Kidney (tissue), 14 donors: ENCODE results near the gene PIP5K1B. TPM values are rescaled to one million over a fixed set of nuclear protein-coding genes. Genes with fewer than 3 reads are reported as not detected.

Experiments
- DNase-seq, 5 donors: peaks; one replicate each; pipeline ENCODE4 v3.0.0-alpha.2; 2013 to 2020
- FAIRE-seq: peaks from 2 replicates; lab custom pipeline; 2012; peaks lifted over from hg19 to GRCh38; lab: Jason Lieb, UNC
- H3K27ac ChIP-seq, 2 donors: one replicate each; pipeline ENCODE4 v1.7.0; 2013; ENCODE audit warnings: low read depth in 2 of 2, low read length in 2 of 2, inconsistent platforms in 1 of 2
- H3K27me3 ChIP-seq: one replicate; pipeline ENCODE4 v1.7.1; 2013; ENCODE audit warnings: low read length, inconsistent platforms; ENCODE audit not compliant: control insufficient read depth, insufficient read depth
- H3K36me3 ChIP-seq, 3 donors: one replicate each; pipeline versions ENCODE4 v1.7.0 to v1.7.1; 2013; ENCODE audit warnings: low read length in 3 of 3, control low read depth in 1 of 3, inconsistent platforms in 1 of 3; ENCODE audit not compliant: insufficient read depth in 3 of 3, control insufficient read depth in 2 of 3
- H3K4me1 ChIP-seq, 3 donors: one replicate each; pipeline versions ENCODE4 v1.7.0 to v1.7.1; 2013; ENCODE audit warnings: low read length in 3 of 3, inconsistent platforms in 1 of 3, low read depth in 1 of 3; ENCODE audit not compliant: control insufficient read depth in 2 of 3, insufficient read depth in 2 of 3
- H3K4me3 ChIP-seq, 3 donors: one replicate each; pipeline versions ENCODE4 v1.7.0 to v1.8.1; 2013; ENCODE audit warnings: low read length in 3 of 3, control low read depth in 1 of 3, inconsistent platforms in 1 of 3
- H3K9ac ChIP-seq, 3 donors: one replicate each; pipeline versions ENCODE4 v1.7.0 to v1.7.1; 2013; ENCODE audit warnings: low read length in 3 of 3, control low read depth in 1 of 3, inconsistent platforms in 1 of 3
- H3K9me3 ChIP-seq, 3 donors: one replicate each; pipeline versions ENCODE4 v1.7.0 to v1.7.1; 2013; ENCODE audit warnings: low read length in 3 of 3, control low read depth in 1 of 3, inconsistent platforms in 1 of 3; ENCODE audit not compliant: control insufficient read depth in 2 of 3, insufficient read depth in 1 of 3
- CTCF ChIP-seq: IDR thresholded peaks from 3 replicates; pipeline ENCODE4 v1.5.1; 2012; ENCODE audit warnings: mild to moderate bottlenecking, moderate library complexity, borderline replicate concordance; ENCODE audit not compliant: insufficient read depth; ENCODE audit errors: extremely low read depth
- intact Hi-C: fragments of 100-400 bp; cut with DNase I; formaldehyde crosslinking; loops from one replicate; pipeline ENCODE4 v1.11.1; 2022
- polyA plus RNA-seq: library from polyadenylated mRNA; stranded (reverse); fragments of 350-450 nt; fragmentation: Illumina TruSeq; extraction: RNeasy Lipid Tissue Mini Kit (QIAGEN cat#74804); gene quantifications from one replicate; pipeline ENCODE4 v1.2.3, GENCODE V29; 2014; ENCODE audit warnings: low read depth, low replicate concordance; ENCODE audit not compliant: insufficient read depth
- total RNA-seq: library from RNA; stranded (reverse); fragmentation: NEBNext Ultra II Directional; extraction: Animal tissue kit (Norgen Biotek cat#: 25700); gene quantifications from one replicate; pipeline ENCODE4 v1.2.1, GENCODE V29; 2021
- donor health status: control.
- donor health status: control.
- donor health status: control.
- donor health status: control.
- donor health status: control.
- donor health status: DM: yes; HTN: yes; CAD: no.
- donor health status: Normal renal cell carcinoma (clear cell type).

PIP5K1B gene
- total and polyA plus RNA-seq, 2 donors from 2014 or later, result 9.4 to 10.1 TPM

DNA sequence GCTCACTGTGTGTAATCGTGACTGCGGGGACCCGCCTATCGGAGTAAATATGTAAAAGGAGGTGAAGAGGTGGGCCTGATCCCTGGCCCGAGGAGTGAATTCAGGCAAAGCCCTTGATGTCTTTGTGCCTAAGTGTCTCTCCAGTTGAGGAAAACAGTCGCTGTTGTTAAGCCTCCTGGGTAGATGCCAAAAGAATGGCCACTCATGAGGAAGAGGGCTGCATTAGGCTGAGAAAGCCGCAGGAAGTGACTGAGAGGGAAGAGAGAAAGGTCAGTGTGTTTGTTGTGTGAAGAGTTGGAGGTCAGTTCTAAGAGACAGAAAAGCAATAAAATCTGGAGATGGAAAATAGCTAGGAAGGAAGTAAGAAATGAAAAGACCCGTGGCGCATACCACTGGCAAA is 35.8 kb upstream of the PIP5K1B start:
- intact Hi-C loops, result no loop called here

DNA sequence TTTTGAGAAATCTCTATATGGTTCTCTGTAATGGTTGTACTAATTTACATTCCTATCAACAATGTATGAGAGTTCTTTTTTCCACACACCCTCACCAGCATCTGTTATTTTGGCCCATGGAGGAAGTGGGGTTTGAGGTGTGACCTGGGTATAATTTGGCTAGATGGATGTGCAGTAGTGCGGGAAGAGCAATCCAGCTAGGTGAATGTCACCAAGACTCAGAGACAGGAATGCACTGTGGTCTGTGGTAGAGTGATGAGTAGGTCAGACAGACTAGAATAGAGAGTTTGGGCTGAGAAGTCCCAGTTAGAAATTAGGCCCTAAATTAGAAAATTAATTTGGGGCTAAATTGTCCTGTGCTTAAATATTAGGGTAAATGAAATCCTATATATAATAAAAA is 32.8 kb upstream of the PIP5K1B start:
- no peak for TF ChIP-seq CTCF
- Histone ChIP-seq H3K27ac (no peak overlapping the region), H3K9me3 (no peaks in the 10 kb centered on the region), H3K36me3 (no peaks in the 10 kb centered on the region), H3K4me1 (no peaks in the 10 kb centered on the region), H3K9ac (no peak overlapping the region), H3K27me3 (no peaks in the 10 kb centered on the region), H3K4me3 (no peak overlapping the region)
- DNase-seq (no peak), FAIRE-seq (no peak)
- intact Hi-C loops, result no loop called here

More for the DNA sequence above, 35.8 kb upstream of the PIP5K1B start:
- DNase-seq, result peak in 2 of 5 donors; percentile 6 to 42
- Histone ChIP-seq H3K27me3 (no peaks in the 10 kb centered on the region), H3K9me3 (no peaks in the 10 kb centered on the region), H3K27ac (no peak overlapping the region), H3K4me1 (no peaks in the 10 kb centered on the region), H3K36me3 (no peaks in the 10 kb centered on the region), H3K9ac (no peak overlapping the region), H3K4me3 (no peak overlapping the region)
- TF ChIP-seq CTCF, result no peak
- no peak for FAIRE-seq

- no peak for TF ChIP-seq CTCF
- FAIRE-seq, result no peak
- Histone ChIP-seq H3K4me3 (no peak overlapping the region), H3K36me3 (no peaks in the 10 kb centered on the region), H3K27ac (no peak overlapping the region), H3K9ac (no peak overlapping the region), H3K9me3 (no peaks in the 10 kb centered on the region), H3K27me3 (no peaks in the 10 kb centered on the region), H3K4me1 (no peaks in the 10 kb centered on the region)
- intact Hi-C loops, result no loop called here
- DNase-seq, result no peak
Observed at GRCh38 chr9:68672625-68673024, 32.4 kb upstream of the PIP5K1B start.

- no peaks in the 10 kb centered on the region for H3K4me1 ChIP-seq
- H3K9ac ChIP-seq, result no peak overlapping the region
- H3K27ac ChIP-seq, result no peak overlapping the region
- FAIRE-seq (no peak), DNase-seq (peak in 4 of 5 donors; percentile 26 to 55 (median 49))
- H3K36me3 ChIP-seq, result no peaks in the 10 kb centered on the region
- intact Hi-C loops, result no loop called here
- peak; percentile 19 for TF ChIP-seq CTCF
- no peaks in the 10 kb centered on the region for H3K27me3 ChIP-seq
- H3K4me3 ChIP-seq, result no peak overlapping the region
- no peaks in the 10 kb centered on the region for H3K9me3 ChIP-seq
Observed at GRCh38 chr9:68678430-68678829, 26.6 kb upstream of the PIP5K1B start.
